ENCODE measurements around the gene RPS6KC1. TPM values are rescaled to one million over a fixed set of nuclear protein-coding genes. Genes with fewer than 3 reads are reported as not detected.

Gene RPS6KC1
- total RNA-seq (2022; extraction: Qiagen RNA extraction; ENCODE audit: low read depth), result 7.4 to 12.0 TPM (median 10.6 TPM) in 5 replicates

GRCh38 chr1:213051127-213051880 is at the start of gene RPS6KC1:
RPS6KC1 (plus strand) TSS chr1:213051241; CDS start chr1:213051405, 164 bp downstream.

GRCh38 chr1:213015099-213016050 is 35.7 kb upstream of the RPS6KC1 start, which contains the start of gene ANGEL2:
ANGEL2 (minus strand) TSS chr1:213015867; CDS start chr1:213015671, 196 bp downstream.

Other genes with a start within 250 kb of the RPS6KC1 start
- gene SPATA45, start 203.6 kb upstream of the RPS6KC1 start, total RNA-seq (2022; extraction: Qiagen RNA extraction; ENCODE audit: low read depth), result not detected in 5 replicates
- 9.0 to 18.2 TPM (median 17.2 TPM) in 5 replicates for gene FLVCR1, start 193.0 kb upstream of the RPS6KC1 start, total RNA-seq (2022; extraction: Qiagen RNA extraction; ENCODE audit: low read depth)
- 2.6 to 3.8 TPM (median 3.5 TPM) in 5 replicates for gene VASH2, start 100.7 kb upstream of the RPS6KC1 start, total RNA-seq (2022; extraction: Qiagen RNA extraction; ENCODE audit: low read depth)
- gene ANGEL2, start 35.4 kb upstream of the RPS6KC1 start, total RNA-seq (2022; extraction: Qiagen RNA extraction; ENCODE audit: low read depth), result 10.8 to 17.1 TPM (median 16.2 TPM) in 5 replicates

Data from A549 treated with RU486 at 1 μM for 4 hours (cell line).